Stimulated activated CD8-positive, alpha-beta memory T cell treated with anti-CD3 and anti-CD28 coated beads, Interleukin-2, amount 100 ng/mL, for 1 hour (primary cell): ENCODE results near the gene RPL27.
"Not testable (repeated sequence)": the region's sequence is repeated elsewhere in the genome, so short reads cannot be mapped to it uniquely, and the experiment has no call there.

Experiments used
- DNase-seq, 2 donors: peaks; one replicate each; pipeline ENCODE4 v3.0.0-alpha.2; 2020; ENCODE audit warnings: low read depth in 2 of 2

The RPL27 gene

DNA sequence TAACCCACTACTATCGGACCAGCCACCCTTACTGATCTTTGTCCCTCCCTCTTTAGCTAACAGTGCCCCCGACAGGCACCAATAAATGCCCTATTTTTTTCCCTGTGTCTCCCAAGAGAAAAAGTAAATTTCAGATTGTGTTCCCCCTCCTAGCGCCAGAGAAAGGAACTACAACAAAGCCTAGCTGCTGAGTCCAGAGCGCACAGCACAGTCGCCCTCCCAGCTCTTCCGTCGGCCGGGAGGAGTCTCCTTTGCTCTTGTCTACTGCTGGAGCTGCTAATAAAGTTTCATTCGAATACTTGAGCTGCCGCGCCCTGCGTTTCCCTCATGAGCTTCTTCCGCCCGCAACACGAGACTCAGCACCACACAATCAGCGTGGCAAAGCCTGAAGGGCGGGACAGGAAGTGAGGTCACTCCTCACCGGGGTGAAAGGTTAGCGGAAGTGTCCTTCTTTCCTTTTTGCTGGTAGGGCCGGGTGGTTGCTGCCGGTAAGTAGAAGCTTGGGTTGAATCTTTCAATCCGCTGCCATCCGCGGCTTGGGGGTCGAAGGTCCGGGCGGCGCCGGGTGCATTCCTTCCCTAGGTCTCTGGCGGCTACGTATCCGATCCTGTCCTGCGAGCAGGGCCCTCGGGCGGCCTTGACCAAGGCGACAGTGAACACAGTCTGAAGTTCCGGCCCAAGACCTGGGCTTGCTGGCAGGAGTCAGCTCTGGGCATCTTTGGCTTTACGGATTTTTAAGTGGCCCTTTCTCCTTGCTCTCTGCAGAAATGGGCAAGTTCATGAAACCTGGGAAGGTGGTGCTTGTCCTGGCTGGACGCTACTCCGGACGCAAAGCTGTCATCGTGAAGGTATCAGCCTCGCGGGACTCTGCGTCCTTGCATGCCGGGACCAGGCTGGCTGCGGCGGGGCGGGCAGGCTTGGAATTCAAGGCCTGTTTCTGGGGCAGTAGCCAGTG lies at the start of gene RPL27:
Gene RPL27, plus strand, starts transcription at position 436 of the 955 bp plus-strand sequence. Its CDS starts 332 bp downstream, at position 768.
- DNase-seq, result peak; percentile 93 to 94

DNA sequence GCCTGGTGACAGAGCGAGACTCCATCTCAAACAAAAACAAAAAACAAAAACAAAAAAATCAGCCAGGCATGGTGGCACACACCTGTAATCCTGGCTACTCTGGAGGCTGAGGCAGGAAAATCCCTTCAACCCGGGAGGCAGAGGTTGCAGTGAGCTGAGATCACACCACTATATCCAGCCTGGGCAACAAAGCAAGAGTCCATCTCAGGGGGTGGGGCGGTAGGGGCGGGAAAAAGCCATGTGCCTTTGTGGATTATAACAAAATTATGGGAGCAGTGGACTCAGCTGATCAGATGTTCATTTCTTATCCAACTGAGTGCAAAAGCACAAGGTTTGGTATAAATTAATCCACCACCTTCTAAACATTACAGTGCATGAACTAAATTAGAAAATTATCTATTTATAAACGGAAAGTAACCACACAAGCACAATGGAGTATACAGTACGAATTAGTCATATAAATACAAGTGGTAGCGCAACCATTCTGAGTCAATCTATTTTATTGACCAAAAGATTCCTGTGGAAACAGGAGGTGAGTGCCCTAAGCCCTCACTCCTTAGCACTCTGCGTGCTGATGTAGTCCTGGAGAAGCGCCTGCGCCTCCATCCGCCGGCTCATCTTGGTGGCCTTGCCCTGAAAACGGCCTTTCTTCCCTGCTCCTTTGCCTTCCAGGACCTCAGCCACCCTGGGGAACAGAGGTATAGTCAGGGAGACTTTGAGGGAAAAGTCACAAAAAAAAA lies 48.0 kb upstream of the RPL27 start:
- no peak for DNase-seq

DNA sequence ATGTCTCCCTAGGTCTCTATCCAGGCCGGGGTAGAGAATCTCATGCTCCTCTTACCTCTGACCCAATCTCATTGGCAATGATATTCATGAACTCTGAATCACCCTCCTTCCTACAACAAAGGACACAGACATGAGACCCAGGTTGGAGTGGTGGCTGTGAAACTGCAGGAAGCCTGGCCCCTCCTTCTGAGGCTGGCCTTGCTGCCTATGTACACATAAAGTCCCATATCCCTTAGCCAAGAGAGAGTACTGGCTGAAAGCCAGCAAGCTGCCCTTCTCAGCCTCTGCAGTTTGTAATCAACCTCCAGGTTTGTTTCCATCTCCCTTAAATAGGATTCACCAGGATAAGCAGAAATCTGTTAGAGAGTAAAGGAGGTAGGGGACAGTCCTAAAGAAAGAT lies 44.5 kb upstream of the RPL27 start:
- DNase-seq, result no peak

DNA sequence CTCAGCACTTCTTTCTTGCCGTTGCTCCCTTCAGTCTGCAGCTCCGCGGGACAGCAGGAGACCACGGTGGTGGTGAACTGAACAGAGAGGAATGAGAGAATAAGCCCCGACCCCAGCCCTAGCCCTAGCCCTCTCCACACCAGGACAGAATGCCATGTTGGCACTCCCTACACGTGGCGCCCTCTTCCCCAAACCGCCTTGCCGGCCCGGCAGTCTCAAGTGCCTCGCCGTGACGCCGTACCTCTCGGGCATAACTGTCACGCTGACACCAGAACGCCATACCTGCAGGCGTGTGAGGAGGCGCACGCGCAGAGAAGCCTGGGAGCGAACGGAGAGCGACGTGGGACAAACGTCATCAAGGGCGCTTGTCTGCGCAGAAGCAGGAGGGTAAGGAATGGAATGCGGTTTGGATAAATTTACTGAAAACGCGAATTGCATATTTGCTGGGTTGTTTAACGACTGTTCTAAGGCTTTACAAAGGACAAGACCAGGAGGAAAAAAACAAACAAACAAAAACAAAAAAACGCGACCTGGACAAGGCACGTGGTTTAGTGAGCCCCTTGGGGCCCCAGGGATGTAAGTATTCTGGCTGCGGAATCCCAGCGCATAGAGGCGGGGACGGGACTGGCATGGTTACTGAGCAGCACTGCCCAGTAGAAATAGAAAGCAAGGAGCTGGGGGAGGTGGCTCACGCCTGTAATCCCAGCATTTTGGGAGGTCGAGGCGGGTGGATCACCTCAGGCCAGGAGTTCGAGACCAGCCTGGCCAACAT lies 33.9 kb upstream of the RPL27 start, which contains the start of gene AARSD1:
Gene AARSD1, minus strand, starts transcription at position 294 of the 772 bp plus-strand sequence. Its CDS starts 14 bp downstream, at position 280.
- peak; percentile 67 to 77 for DNase-seq

DNA sequence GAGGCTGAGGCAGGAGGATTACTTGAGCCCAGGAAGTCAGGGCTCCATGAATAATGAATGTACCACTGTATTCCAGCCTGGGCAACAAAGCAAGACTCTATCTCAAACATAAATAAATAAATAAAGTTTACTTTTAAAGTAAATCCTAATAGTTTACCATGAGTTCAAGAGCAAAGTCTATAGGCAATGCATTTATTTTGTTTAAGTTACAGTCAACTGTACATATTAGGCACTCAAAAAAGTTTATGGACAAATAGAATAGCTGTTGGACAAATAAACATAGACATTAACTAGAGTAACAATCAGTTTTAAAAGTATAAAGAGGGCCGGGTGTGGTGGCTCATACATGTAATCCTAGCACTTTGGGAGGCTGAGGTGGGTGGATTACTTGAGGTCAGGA lies 30.3 kb upstream of the RPL27 start:
- no peak for DNase-seq

DNA sequence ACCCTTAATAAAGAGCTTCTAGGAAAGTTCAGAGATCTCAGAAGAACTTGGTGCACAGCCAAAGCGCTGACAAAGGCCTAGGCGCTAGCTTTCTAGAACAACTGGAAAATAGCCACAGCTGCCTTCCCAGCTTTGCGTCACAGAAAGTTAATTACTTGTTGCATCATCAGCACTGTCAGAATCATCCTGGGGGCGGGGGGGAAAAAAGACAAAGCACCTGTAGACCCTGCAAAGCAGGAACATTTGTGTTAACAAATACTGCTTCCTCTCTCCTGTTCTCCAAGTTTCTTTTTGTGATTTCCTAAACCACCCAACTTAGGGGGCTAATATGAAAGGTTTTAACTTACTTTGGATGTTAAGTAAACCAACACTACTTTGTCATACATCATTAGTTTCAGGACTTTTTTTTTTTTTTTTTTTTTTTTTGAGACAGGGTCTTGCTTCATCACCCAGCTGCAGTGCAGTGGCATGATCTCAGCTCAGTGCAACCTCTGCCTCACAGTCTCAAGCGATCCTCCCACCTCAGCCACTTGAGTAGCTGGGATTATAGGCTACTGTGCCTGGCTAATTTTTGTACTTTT lies 29.1 kb upstream of the RPL27 start:
- no peak for DNase-seq

DNA sequence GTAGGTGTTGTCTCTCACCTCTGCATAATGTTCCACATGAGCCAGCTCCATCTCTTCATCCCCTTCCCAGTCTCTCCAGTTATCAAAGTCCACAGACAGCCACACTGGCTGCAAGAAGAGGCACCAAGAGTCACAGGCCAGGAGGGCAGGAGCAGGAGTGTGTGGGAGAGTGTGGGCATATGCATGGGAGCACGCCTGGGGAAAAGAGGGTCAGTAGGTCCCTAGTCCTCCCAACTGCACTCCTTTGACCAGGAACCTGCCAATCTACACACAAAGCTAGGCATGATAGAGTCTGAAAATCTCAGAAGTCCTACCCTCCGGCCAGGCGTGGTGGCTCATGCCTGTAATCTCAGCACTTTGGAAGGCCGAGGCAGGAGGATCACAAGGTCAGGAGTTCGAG lies 26.6 kb upstream of the RPL27 start:
- DNase-seq, result no peak

DNA sequence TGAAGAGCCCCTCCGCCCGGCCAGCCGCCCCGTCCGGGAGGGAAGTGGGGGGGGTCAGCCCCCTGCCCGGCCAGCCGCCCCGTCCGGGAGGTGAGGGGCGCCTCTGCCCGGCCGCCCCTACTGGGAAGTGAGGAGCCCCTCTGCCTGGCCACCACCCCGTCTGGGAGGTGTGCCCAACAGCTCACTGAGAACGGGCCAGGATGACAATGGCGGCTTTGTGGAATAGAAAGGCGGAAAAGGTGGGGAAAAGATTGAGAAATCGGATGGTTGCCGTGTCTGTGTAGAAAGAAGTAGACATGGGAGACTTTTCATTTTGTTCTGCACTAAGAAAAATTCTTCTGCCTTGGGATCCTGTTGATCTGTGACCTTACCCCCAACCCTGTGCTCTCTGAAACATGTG lies 24.9 kb upstream of the RPL27 start:
- DNase-seq, result not testable (repeated sequence)

DNA sequence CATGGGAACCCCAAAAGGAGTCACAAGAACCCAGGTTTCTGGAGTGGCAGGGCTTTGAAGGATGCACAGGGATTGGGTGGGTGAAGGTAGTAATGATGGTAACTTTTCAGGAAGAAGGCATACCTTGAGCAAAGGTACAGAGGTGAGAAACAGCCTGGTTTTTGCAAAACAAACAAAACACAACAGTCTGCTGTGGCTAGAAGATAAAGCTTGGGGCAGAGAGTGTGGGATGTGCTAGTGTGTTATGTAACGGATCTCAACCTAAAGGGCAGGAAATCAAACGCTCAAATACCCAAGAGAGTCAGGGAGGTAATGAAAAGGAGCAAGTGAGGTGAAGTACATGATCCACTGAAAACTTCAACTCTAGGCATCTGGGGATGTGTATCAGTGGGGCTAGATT lies 23.0 kb upstream of the RPL27 start:
- no peak for DNase-seq

DNA sequence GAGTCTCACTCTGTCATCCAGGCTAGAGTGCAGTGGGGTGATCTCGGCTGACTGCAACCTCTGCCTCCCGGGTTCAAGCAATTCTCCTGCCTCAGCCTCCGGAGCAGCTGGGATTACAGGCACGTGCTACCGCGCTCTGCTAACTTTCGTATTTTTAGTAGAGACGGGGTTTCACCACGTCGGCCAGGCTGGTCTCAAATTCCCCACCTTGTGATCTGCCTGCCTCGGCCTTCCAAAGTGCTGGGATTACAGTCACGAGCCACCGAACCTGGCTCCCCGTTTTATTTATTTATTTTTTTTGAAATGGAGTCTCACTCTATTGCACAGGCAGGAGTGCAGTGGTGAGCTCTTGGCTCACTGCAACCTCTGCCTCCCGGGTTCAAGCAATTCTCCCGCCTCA lies 22.5 kb upstream of the RPL27 start:
- not testable (repeated sequence) for DNase-seq

DNA sequence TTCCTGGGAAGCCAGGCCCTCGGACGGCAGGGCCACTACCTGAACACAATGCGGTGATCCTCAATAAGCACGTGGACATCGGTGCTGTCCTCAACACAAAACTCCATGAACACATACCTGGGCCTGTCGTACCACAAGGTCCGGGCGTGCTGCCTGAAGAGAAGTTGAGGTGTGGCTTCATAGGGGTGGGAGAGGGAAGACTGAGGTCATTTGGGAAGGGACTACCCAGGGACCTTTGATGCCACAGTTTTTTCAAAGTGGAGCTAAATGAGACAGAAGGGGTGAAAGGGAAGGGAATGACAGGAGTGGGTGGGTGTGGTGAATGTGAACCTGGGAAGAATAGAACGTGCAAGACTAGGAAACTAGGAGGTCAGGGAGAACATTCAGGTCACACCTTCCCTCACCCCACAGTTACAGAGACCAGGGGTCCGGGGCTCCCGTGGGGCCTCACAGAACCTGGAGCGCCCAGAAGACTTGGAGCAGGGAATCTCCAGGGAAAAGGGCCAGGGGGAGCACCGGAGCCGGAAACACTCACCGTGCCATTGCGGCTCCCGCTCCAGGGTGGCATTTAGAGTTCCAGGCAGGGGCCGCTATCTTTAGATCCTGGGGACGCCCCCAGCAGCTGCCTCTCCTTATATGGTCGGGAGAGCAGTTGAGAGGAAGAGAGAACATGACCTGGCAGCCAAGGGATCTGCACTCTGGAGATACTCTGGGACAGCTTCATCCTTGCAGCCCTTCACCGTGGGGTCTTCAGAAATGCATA lies 18.5 kb upstream of the RPL27 start, which contains the start of gene PTGES3L:
Gene PTGES3L, minus strand, starts transcription at position 570 of the 763 bp plus-strand sequence. Its CDS starts 27 bp downstream, at position 543.
- no peak for DNase-seq

DNA sequence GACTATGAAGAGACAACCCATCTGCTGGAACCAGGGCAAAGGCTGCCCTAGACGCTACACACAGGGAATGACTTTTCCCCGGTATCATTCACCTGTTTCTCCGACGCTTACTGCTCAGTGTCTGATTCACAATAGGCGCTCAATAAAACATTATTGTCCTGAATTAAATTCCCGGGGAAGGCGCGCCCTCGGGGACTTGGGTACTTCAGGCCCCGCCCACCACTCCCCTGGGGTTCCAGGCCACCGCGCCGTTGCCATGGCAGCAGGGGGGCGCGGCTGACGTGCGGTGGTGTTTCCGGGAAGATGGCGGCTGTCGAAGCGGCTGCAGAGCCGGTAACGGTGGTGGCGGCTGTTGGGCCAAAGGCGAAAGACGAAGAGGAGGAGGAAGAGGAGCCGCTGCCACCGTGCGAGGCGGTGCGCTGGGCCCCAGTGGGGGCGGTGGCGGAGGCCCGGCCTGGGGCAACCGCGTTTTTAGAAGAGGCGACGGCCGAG lies 17.9 kb upstream of the RPL27 start, which contains the start of gene RUNDC1:
Gene RUNDC1, plus strand, starts transcription at position 292 of the 492 bp plus-strand sequence. Its CDS starts 12 bp downstream, at position 304.
- DNase-seq, result peak; percentile 86 to 87

DNA sequence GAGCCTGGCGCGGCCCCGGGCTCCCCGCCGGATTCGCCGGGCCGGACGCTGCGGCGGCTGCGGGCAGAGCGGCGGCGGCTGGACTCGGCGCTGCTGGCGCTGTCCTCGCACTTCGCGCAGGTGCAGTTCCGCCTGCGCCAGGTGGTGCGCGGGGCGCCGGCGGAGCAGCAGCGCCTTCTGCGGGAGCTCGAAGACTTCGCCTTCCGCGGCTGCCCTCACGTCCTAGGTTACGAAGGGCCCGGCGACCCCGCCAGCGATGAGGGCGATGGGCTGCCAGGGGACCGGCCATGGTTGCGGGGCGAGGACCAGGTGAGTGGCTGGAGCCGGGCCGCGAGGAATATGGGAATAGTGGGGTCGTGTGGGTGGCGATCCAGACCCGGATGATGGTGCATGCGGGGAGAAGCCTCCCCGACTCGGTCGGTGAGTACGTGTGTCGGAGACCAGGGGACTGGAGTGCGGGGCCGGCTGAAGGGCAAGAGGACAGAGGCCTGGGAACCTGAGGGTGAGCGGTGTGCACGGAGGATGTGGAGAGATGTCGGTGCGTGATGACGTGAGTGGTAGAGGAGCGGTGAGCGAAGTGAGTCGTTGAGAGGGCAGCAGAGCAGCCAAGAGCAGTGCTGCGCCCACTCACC lies 17.3 kb upstream of the RPL27 start:
- peak in 1 of 2 donors; percentile 14 for DNase-seq

DNA sequence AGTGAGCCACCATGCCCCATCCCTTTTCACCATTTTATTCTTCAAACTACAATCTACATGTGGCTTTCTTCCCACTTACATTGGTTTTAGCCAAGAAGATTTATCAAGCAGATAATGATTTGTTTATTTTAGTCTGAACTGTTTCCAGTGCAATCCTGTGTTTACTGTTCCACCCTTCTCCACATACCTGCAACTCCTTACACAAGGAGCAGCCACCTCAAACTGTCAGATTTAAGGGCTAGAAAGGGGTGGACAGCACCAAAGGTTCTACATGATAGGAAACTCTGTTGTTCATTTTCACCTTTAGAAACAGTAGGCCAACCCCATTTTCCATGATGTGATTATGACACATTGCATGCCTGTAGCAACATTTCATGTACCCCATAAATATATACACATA lies 16.0 kb upstream of the RPL27 start:
- DNase-seq, result no peak

DNA sequence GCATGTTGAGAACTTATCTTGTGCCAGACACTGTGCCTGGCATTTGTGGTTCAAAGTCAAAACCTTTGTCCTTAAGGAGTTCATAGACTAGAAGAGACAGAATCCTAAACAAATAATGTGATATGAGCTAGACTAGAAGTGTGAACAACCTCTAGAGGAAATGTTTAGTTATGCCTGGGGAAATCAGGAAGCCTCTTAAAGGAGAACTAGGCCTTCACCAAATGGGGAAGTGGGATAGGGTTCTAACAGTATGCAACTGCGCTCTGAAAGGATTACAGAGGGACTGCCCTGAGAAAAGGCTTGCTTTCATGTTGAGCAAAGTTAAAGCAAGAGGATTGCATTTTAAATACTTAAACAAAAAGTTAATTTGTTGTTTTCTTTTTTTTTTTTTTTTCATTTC lies 13.0 kb upstream of the RPL27 start:
- no peak for DNase-seq

DNA sequence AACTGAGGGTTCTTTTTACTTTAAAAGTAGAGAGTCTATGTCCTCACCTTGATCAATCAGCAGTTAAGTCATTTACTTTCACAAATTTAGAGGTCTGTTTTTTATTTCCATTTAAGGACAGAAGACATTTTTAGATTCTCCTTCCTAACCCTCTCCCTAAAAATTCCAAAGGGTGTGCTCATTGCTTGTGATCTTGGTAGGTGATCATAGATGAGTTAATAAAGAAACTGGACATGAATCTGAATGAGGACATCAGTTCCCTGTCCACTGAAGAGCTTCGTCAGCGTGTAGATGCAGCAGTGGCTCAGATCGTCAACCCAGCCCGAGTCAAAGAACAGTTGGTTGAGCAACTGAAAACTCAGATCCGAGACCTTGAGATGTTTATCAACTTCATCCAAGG lies 9.1 kb upstream of the RPL27 start:
- no peak for DNase-seq

DNA sequence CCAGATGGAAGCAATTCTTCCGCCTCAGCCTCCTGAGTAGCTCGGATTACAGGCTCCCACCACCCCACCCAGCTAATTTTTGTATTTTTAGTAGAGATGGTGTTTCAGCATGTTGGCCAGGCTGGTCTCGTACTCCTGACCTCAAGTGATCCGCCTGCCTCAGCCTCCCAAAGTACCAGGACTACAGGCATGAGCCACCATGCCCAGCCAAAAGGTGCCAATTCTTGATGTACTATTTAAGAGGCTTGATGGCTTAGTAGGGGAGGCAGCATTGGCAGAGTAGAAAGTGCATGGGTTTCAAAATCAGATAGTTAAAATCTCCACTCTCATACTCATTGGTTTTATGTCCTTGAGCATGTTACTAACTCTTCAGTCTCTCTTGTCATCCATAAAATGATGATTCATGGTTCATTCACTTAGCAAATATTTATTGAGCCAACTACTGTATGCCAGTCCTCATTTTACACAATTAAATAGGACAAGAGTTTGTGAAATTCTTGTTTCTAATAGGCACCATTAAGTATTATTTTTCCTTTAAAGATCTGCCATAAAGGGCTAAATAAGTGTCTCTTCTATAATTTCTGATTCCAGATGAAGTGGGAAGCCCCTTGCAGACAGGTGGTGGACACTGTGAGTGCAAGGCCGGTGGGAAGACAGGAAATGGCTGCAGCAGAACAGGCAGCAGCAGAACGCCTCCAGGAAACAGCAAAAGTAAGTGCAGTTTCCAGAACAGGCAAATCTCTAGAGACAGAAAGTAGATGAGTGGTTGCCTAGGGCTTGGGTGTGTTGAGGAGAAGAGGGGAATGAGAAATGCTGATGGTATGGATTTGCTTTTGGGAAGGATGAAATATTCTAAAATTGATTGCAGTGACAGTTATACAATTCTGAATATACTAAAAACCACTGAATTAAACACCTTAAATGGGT lies 8.2 kb upstream of the RPL27 start:
- DNase-seq, result no peak

DNA sequence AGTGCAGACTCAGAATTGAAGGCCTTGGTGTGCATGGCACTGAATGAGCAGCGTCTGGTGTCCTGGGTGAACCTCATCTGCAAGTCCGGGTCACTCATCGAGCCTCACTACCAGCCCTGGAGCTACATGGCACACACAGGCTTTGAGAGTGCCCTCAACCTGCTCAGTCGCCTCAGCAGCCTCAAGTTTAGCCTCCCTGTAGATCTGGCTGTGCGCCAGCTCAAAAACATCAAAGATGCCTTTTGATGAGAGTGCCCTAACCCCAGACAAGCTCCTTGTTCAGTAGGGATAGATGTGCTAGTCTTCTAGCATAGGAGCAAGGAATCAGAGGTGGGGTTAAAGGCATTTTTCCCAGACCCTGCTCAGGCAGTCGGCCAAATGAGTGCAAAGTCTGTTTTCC lies 6.7 kb upstream of the RPL27 start:
- no peak for DNase-seq

DNA sequence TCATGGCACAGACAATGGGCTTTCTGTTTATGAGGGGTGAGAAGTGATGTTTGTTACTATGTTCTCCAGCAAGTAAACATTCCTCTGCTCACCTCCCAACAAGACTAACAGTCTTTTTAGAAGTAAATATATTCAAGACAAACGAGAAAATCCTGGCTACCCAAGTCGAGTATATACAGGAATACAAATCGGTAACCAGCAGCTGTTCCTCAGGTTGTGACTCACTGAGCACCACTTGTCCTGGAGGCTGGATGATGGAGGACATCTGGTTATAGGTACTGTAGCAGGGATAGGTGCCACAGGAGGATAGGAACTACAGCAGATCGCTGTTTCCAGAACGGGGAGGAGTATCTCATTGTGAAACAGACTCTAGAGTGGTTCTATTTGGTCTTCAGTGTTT lies 5.3 kb upstream of the RPL27 start:
- DNase-seq, result no peak
